Astrocyte (in vitro differentiated cells and primary cell): ENCODE measurements around the gene BEX3. TPM values are rescaled to one million over a fixed set of nuclear protein-coding genes. Genes with fewer than 3 reads are reported as not detected.
A peak's percentile ranks its signal among the peaks of the same experiment; 100 is the strongest.
"Not testable (repeated sequence)": the region's sequence is repeated elsewhere in the genome, so short reads cannot be mapped to it uniquely, and the experiment has no call there.

Source experiments
- DNase-seq: peaks from one replicate; pipeline ENCODE4 v3.0.0-alpha.2; 2010; ENCODE audit warnings: low read depth
- FAIRE-seq: peaks from 2 replicates; lab custom pipeline; 2011; peaks lifted over from hg19 to GRCh38; lab: Jason Lieb, UNC
- H2AFZ ChIP-seq: 2 replicates; pipeline ENCODE4 v1.6.0; 2012; ENCODE audit warnings: low read depth, low read length, inconsistent platforms
- H3K27ac ChIP-seq: 2 replicates; pipeline ENCODE4 v1.5.1; 2011; ENCODE audit warnings: low read depth, low read length, inconsistent platforms
- H3K27me3 ChIP-seq: 2 replicates; pipeline ENCODE4 v1.6.0; 2011; ENCODE audit warnings: low read length, inconsistent platforms; ENCODE audit not compliant: insufficient read depth
- H3K36me3 ChIP-seq: 2 replicates; pipeline ENCODE4 v1.5.1; 2011; ENCODE audit warnings: low read length, inconsistent platforms; ENCODE audit not compliant: insufficient read depth
- H3K4me1 ChIP-seq: 2 replicates; pipeline ENCODE4 v1.5.1; 2011; ENCODE audit warnings: low read length, inconsistent platforms; ENCODE audit not compliant: insufficient read depth
- H3K4me2 ChIP-seq: 2 replicates; pipeline ENCODE4 v1.6.0; 2012; ENCODE audit warnings: low read length, inconsistent platforms
- H3K4me3 ChIP-seq: 2 replicates; pipeline ENCODE4 v1.5.1; 2011; ENCODE audit warnings: low read depth, mild to moderate bottlenecking, low read length, inconsistent platforms; ENCODE audit not compliant: insufficient read depth
- H3K79me2 ChIP-seq: 2 replicates; pipeline ENCODE4 v1.6.0; 2012; ENCODE audit warnings: mild to moderate bottlenecking, low read length, inconsistent platforms; ENCODE audit not compliant: insufficient read depth
- H3K9ac ChIP-seq: 2 replicates; pipeline ENCODE4 v1.6.0; 2012; ENCODE audit warnings: mild to moderate bottlenecking, low read length, inconsistent platforms
- H3K9me3 ChIP-seq: 2 replicates; pipeline ENCODE4 v1.5.1; 2012; ENCODE audit warnings: low read depth, mild to moderate bottlenecking, low read length, inconsistent platforms; ENCODE audit not compliant: insufficient read depth
- H4K20me1 ChIP-seq: 2 replicates; pipeline ENCODE4 v1.6.0; 2012; ENCODE audit warnings: low read length, inconsistent platforms; ENCODE audit not compliant: insufficient read depth
- H3K27ac Mint-ChIP-seq: one replicate; pipeline ENCODE4 v1.8.0; 2021; ENCODE audit warnings: mild to moderate bottlenecking, mixed read lengths; ENCODE audit not compliant: unreplicated experiment
- H3K27me3 Mint-ChIP-seq: one replicate; pipeline ENCODE4 v1.8.0; 2021; ENCODE audit warnings: low read depth, mixed read lengths; ENCODE audit not compliant: unreplicated experiment
- H3K36me3 Mint-ChIP-seq: one replicate; pipeline ENCODE4 v1.8.0; 2021; ENCODE audit warnings: low read depth, mixed read lengths; ENCODE audit not compliant: unreplicated experiment
- H3K4me1 Mint-ChIP-seq: one replicate; pipeline ENCODE4 v1.8.0; 2021; ENCODE audit warnings: low read depth, mixed read lengths; ENCODE audit not compliant: unreplicated experiment
- H3K4me3 Mint-ChIP-seq: one replicate; pipeline ENCODE4 v1.8.0; 2021; ENCODE audit warnings: mild to moderate bottlenecking, moderate library complexity, mixed read lengths; ENCODE audit not compliant: unreplicated experiment
- H3K9me3 Mint-ChIP-seq: one replicate; pipeline ENCODE4 v1.8.0; 2021; ENCODE audit warnings: mild to moderate bottlenecking, mixed read lengths; ENCODE audit not compliant: unreplicated experiment
- CTCF ChIP-seq: IDR thresholded peaks from 2 replicates; pipeline ENCODE4 v1.5.1; 2011; ENCODE audit warnings: low read depth, mild to moderate bottlenecking, inconsistent platforms, low read length, moderate library complexity; ENCODE audit not compliant: insufficient read depth
- EZH2 ChIP-seq: IDR thresholded peaks from 2 replicates; pipeline ENCODE4 v1.6.1; 2012; ENCODE audit warnings: mild to moderate bottlenecking, low read length, inconsistent platforms; ENCODE audit not compliant: insufficient read depth
- total RNA-seq: library from RNA; stranded (reverse); gene quantifications from 2 replicates; pipeline ENCODE4 v1.2.1, GENCODE V29; 2021

The BEX3 gene
- total RNA-seq, 1 donor from 2014 or later, result 241 TPM

- Mint-ChIP-seq H3K9me3 (no peaks in the 10 kb centered on the region), H3K36me3 (no peaks in the 10 kb centered on the region), H3K27me3 (no peaks in the 10 kb centered on the region), H3K4me3 (no peak overlapping the region), H3K4me1 (no peaks in the 10 kb centered on the region), H3K27ac (no peak overlapping the region)
- H3K27ac ChIP-seq, result no peak overlapping the region
- H2AFZ ChIP-seq, result no peak overlapping the region
- no peaks in the 10 kb centered on the region for H3K4me1 ChIP-seq
- H3K4me3 ChIP-seq, result no peak overlapping the region
- no peak overlapping the region for H3K9ac ChIP-seq
- no peak for TF ChIP-seq CTCF
- no peak for TF ChIP-seq EZH2
- H3K27me3 ChIP-seq, result no peaks in the 10 kb centered on the region
- FAIRE-seq (no peak), DNase-seq (no peak)
- no peaks in the 10 kb centered on the region for H3K9me3 ChIP-seq
- H4K20me1 ChIP-seq, result no peaks in the 10 kb centered on the region
- H3K79me2 ChIP-seq, result no peaks in the 10 kb centered on the region
- no peaks in the 10 kb centered on the region for H3K36me3 ChIP-seq
- H3K4me2 ChIP-seq, result no peak overlapping the region
Observed at GRCh38 chrX:103384672-103385071, 8.3 kb downstream of the BEX3 start.

- H3K4me1 ChIP-seq, H3K27ac Mint-ChIP-seq, H3K27me3 ChIP-seq, H3K36me3 Mint-ChIP-seq, H3K4me1 Mint-ChIP-seq, H3K4me3 ChIP-seq, H3K27ac ChIP-seq, H3K9me3 ChIP-seq, H3K36me3 ChIP-seq, H3K4me3 Mint-ChIP-seq, H3K4me2 ChIP-seq, H3K9ac ChIP-seq, H3K9me3 Mint-ChIP-seq, DNase-seq, H3K27me3 Mint-ChIP-seq, H2AFZ ChIP-seq, H4K20me1 ChIP-seq, H3K79me2 ChIP-seq: not testable (repeated sequence)
- peak; percentile 65 for FAIRE-seq
Observed at GRCh38 chrX:103385283-103385830, 9.0 kb downstream of the BEX3 start.

- H3K9ac ChIP-seq, result no peak overlapping the region
- TF ChIP-seq EZH2 (no peak), CTCF (no peak)
- no peak overlapping the region for H3K27ac ChIP-seq
- H3K9me3 ChIP-seq, result no peaks in the 10 kb centered on the region
- no peaks in the 10 kb centered on the region for H3K9me3 Mint-ChIP-seq
- DNase-seq (no peak), FAIRE-seq (no peak)
- no peaks in the 10 kb centered on the region for H3K36me3 ChIP-seq
- no peaks in the 10 kb centered on the region for H3K79me2 ChIP-seq
- H3K27ac Mint-ChIP-seq, result no peak overlapping the region
- H3K4me1 Mint-ChIP-seq, result no peaks in the 10 kb centered on the region
- no peaks in the 10 kb centered on the region for H3K27me3 Mint-ChIP-seq
- H4K20me1 ChIP-seq, result no peaks in the 10 kb centered on the region
- no peak overlapping the region for H2AFZ ChIP-seq
- H3K27me3 ChIP-seq, result no peaks in the 10 kb centered on the region
- no peak overlapping the region for H3K4me3 Mint-ChIP-seq
- no peaks in the 10 kb centered on the region for H3K36me3 Mint-ChIP-seq
- no peak overlapping the region for H3K4me2 ChIP-seq
- no peak overlapping the region for H3K4me3 ChIP-seq
- no peaks in the 10 kb centered on the region for H3K4me1 ChIP-seq
Observed at GRCh38 chrX:103386332-103386731, 10.0 kb downstream of the BEX3 start.
